Activated CD8-positive, alpha-beta memory T cell treated with anti-CD3 and anti-CD28 coated beads for 4 hours (primary cell): Measurements from ENCODE around the gene OIT3.
"Not testable (repeated sequence)": the region's sequence is repeated elsewhere in the genome, so short reads cannot be mapped to it uniquely, and the experiment has no call there.

Experiments
- DNase-seq, 2 donors: peaks; one replicate each; pipeline ENCODE4 v3.0.0-alpha.2; 2020; ENCODE audit warnings: low read depth in 2 of 2

OIT3 gene

GRCh38 chr10:72903941-72904446, 10.5 kb downstream of the OIT3 start:
- DNase-seq: not testable (repeated sequence)

- no peak for DNase-seq
Observed at GRCh38 chr10:72904806-72905205, 11.3 kb downstream of the OIT3 start.

GRCh38 chr10:72906446-72906845, 12.9 kb downstream of the OIT3 start:
- no peak for DNase-seq

GRCh38 chr10:72910705-72911104, 17.2 kb downstream of the OIT3 start:
- DNase-seq: no peak

- no peak for DNase-seq
Observed at GRCh38 chr10:72911758-72912157, 18.2 kb downstream of the OIT3 start.

GRCh38 chr10:72912736-72913135, 19.2 kb downstream of the OIT3 start:
- no peak for DNase-seq

- DNase-seq: no peak
Observed at GRCh38 chr10:72913287-72913686, 19.7 kb downstream of the OIT3 start.

- not testable (repeated sequence) for DNase-seq
Observed at GRCh38 chr10:72917201-72917600, 23.7 kb downstream of the OIT3 start.

GRCh38 chr10:72917803-72918332, 24.3 kb downstream of the OIT3 start:
- not testable (repeated sequence) for DNase-seq

- DNase-seq: no peak
Observed at GRCh38 chr10:72918352-72918751, 24.8 kb downstream of the OIT3 start.

GRCh38 chr10:72921147-72921683, 27.7 kb downstream of the OIT3 start:
- not testable (repeated sequence) for DNase-seq

GRCh38 chr10:72924351-72924750, 30.8 kb downstream of the OIT3 start:
- DNase-seq: no peak

- DNase-seq: no peak
Observed at GRCh38 chr10:72925951-72926465, 32.5 kb downstream of the OIT3 start.

GRCh38 chr10:72927485-72927884, 33.9 kb downstream of the OIT3 start:
- no peak for DNase-seq

- DNase-seq: no peak
Observed at GRCh38 chr10:72928798-72929197, 35.3 kb downstream of the OIT3 start.

- no peak for DNase-seq
Observed at GRCh38 chr10:72930276-72930675, 36.7 kb downstream of the OIT3 start.

GRCh38 chr10:72932259-72933015, 38.9 kb downstream of the OIT3 start:
- no peak for DNase-seq

- no peak for DNase-seq
Observed at GRCh38 chr10:72935361-72935760, 41.8 kb downstream of the OIT3 start.

- DNase-seq: no peak
Observed at GRCh38 chr10:72943498-72944234, 50.1 kb downstream of the OIT3 start.

- DNase-seq: no peak
Observed at GRCh38 chr10:72946963-72947362, 53.4 kb downstream of the OIT3 start.

- no peak for DNase-seq
Observed at GRCh38 chr10:72948762-72949161, 55.2 kb downstream of the OIT3 start.

GRCh38 chr10:72951760-72952159, 58.2 kb downstream of the OIT3 start:
- no peak for DNase-seq
